ENCODE results near the gene SETDB1. TPM values are rescaled to one million over a fixed set of nuclear protein-coding genes. Genes with fewer than 3 reads are reported as not detected.

The SETDB1 gene
- total and polyA plus RNA-seq, 2 experiments from 2014 or later: 20.1 to 69.9 TPM

DNA sequence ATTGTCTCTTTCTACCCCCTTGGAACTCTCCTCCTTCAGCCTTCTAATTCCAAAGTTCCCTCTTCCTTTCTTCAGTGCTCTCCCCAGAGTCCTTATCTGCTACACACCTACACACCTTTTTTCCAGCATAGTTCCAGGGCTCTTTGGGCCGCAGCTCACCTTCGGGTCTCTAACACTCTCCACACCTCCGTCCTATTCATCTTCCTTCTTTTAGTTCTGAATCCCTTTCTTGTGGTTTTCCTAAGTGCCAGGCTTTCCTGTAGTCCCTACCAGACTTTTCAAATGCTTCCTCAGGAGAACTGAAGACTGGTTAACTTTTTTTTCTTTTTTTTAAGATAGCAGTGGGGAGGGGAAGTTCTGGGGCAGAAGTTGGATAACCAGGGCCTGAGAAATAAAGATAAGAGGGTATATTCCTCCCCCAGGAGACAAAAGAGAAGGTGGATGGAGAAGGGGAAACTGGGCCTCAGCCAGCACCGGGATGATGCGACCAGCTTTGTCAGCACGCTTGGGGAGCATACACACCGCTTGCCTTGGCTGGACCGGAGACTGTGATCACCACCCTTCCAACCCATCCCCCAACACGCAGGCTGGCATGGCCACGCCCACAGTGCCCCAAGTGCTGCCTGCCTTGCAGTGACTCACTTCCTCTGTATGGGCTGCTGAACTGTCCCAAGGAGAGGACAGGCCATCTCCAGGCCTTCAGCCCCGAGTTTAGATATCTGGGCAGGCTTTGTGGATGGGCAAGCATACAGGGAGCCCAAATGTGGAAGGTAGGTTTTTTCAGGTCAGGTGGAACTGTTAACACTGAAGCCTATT lies 50.9 kb downstream of the SETDB1 start:
- Histone ChIP-seq H3K9me3 (ENCODE audit: low read depth) (no peaks in the 10 kb centered on the region), H3K27ac (no peak overlapping the region), H3K36me3 (no peaks in the 10 kb centered on the region), H3K4me3 (no peak overlapping the region), H3K4me1 (ENCODE audit: low read depth) (peaks cover 33% of the 10 kb centered on the region), H3K27me3 (no peaks in the 10 kb centered on the region)
- TF ChIP-seq, protein P1, sequence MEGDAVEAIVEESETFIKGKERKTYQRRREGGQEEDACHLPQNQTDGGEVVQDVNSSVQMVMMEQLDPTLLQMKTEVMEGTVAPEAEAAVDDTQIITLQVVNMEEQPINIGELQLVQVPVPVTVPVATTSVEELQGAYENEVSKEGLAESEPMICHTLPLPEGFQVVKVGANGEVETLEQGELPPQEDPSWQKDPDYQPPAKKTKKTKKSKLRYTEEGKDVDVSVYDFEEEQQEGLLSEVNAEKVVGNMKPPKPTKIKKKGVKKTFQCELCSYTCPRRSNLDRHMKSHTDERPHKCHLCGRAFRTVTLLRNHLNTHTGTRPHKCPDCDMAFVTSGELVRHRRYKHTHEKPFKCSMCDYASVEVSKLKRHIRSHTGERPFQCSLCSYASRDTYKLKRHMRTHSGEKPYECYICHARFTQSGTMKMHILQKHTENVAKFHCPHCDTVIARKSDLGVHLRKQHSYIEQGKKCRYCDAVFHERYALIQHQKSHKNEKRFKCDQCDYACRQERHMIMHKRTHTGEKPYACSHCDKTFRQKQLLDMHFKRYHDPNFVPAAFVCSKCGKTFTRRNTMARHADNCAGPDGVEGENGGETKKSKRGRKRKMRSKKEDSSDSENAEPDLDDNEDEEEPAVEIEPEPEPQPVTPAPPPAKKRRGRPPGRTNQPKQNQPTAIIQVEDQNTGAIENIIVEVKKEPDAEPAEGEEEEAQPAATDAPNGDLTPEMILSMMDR (IDR thresholded peaks at IDR 0.05; ENCODE audit: low read depth, low read length): no peak
- peak in 1 of 2 donors; percentile 40 for DNase-seq (ENCODE audit: low read depth in 1 of 2, low spot score in 1 of 2)

DNA sequence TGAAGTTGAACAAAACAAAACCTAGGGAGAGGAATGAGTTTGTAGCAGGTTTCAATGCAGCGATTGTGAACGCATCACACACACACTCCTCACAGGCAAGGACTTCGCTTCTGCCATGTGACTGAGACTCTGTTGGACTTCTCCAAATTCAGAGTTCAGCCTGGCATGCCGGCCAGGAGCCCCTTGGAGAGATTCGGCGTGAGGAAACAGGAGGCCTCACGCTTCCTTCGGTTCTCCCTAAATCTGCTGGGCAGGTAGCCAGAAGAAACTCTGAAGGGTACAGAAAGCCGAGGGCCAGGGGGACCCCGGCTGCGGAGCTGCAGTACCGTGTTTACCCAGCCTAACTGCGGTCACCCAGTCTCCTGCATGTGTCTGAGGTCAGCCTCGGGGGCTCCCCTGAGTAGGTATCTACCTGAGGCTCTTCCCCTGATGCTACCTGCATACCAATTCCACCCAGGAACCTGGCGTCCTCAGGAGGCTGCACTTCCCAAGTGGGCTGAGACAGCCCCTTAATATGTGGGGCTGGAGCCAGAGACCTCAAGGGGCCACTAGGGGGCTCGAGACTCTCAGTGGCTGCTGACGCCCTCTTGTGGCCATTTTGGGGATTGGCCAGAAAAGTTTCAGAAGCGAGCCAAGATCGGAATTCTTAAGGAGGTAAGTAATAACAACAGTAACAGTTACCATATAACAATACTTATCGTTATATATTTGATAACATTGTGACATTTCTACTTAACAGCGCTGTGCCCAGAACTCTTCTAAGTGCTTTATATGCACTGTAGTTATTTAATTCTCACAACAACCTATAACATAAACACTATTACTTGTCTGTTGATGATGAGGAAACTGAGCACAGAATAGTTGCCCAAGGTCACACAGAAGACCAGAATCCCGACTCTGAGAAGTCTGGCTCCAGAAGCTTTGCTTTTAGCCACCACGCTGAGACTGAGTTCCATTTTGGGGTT lies 53.2 kb downstream of the SETDB1 start:
- Histone ChIP-seq H3K27ac (no peak overlapping the region), H3K36me3 (no peaks in the 10 kb centered on the region), H3K4me1 (ENCODE audit: low read depth) (peaks cover 18% of the 10 kb centered on the region), H3K4me3 (no peak overlapping the region), H3K9me3 (ENCODE audit: low read depth) (no peaks in the 10 kb centered on the region), H3K27me3 (no peaks in the 10 kb centered on the region)
- TF ChIP-seq, protein P1 (IDR thresholded peaks at IDR 0.05; ENCODE audit: low read depth, low read length): peak; percentile 100
- DNase-seq (ENCODE audit: low read depth in 1 of 2, low spot score in 1 of 2): peak; percentile 93

DNA sequence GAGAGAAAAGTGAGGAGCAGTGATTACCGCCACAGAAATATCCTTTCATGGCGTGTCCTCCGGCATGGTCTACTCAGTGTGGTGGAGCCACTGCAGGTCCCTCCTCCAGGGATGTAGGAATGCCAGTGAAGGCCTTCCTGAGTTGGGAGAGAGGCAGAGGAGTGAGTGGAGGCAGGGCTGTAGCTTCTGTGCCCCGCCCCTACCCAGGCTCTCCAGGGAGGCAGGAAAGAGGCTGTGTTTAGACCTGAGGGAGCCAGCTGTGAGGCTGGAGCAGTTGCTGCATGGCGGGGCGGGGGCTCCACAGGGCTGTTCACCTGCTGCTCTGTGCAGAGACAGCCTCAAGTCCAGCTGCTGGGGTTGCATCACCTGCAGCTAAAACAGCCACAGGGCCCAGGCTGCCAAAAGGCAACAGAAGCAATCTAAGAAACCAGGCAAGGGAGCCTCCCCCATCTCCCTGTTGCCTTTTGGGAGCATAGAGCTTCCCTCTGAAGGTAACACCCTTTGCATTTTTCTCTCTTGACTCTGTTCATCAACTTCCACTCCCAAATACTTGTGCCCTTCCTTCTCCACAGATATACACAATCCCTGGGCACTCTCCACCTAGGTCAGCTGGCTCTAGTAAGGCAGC lies 55.1 kb downstream of the SETDB1 start:
- TF ChIP-seq, protein P1 (IDR thresholded peaks at IDR 0.05; ENCODE audit: low read depth, low read length): no peak
- peak in 1 of 2 donors; percentile 76 for DNase-seq (ENCODE audit: low read depth in 1 of 2, low spot score in 1 of 2)
- H3K4me3 ChIP-seq: no peak overlapping the region
- peak overlapping the region; percentile 13 for H3K27ac ChIP-seq
- no peaks in the 10 kb centered on the region for H3K36me3 ChIP-seq
- peaks cover 18% of the 10 kb centered on the region for H3K4me1 ChIP-seq (ENCODE audit: low read depth)
- no peaks in the 10 kb centered on the region for H3K9me3 ChIP-seq (ENCODE audit: low read depth)
- H3K27me3 ChIP-seq: no peaks in the 10 kb centered on the region

DNA sequence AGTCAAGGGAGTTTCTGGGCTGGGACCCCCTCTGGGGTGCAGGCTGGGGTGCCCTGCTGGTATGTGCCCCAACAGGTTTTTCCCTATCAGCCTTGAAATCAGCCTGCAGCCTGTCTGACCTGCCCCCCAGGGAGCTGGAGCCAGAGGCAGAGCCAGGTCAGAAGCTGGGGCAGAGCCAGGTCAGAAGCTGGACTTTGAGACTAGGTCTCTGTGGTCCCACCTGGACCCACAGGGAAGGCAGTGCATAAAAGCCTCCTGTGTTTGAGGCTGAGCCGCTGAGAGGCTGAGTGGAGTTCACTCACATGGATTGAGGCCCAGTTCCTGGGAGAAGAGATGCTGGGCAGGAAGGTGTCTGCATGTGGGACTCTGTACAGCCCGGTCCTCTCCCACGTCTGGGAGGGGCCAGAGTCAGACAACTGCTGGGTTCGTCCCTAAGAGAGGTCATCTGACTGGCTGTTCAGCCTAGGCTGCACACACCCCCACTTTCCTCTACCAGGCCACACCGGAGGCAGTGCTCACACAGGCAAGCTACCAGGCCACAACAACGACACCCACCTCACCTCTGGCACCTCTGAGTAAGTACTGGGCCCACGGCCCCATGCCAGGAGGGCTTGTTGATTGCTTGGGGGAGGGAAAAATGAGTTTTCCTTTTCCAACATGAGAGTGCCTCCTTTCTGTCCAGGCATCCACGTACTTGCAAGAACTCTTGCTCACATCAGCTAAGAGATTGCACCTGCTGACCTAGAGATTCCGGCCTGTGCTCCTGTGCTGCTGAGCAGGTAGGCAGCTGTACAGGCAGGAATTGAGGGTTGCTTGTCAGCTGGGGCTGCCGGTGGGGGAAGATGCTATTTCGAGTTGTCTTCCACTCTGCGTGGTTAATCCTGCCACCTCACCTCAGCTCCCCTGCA lies 55.9 kb downstream of the SETDB1 start, which contains the start of gene ANXA9:
Gene ANXA9 (plus strand): TSS at position 488 of the 908 bp plus-strand sequence. CDS start 814 bp downstream, outside the sequence.
- H3K4me3 ChIP-seq: no peak within 1 kb of the TSS
- DNase-seq (ENCODE audit: low read depth in 1 of 2, low spot score in 1 of 2): no peak

More for the DNA sequence above, 55.9 kb downstream of the SETDB1 start, which contains the start of gene ANXA9:
- Histone ChIP-seq H3K27me3 (no peaks in the 10 kb centered on the region), H3K4me1 (ENCODE audit: low read depth) (peaks cover 18% of the 10 kb centered on the region), H3K9me3 (ENCODE audit: low read depth) (no peaks in the 10 kb centered on the region), H3K36me3 (no peaks in the 10 kb centered on the region), H3K27ac (peak within 1 kb of the TSS; percentile 13)
- TF ChIP-seq, protein P1 (IDR thresholded peaks at IDR 0.05; ENCODE audit: low read depth, low read length): no peak

All from cardiac muscle cell (in vitro differentiated cells and primary cell).